ENCODE data around the gene CFAP43.
A peak's percentile ranks its signal among the peaks of the same experiment; 100 is the strongest.
"Not testable (repeated sequence)": the region's sequence is repeated elsewhere in the genome, so short reads cannot be mapped to it uniquely, and the experiment has no call there.

The CFAP43 gene

DNA sequence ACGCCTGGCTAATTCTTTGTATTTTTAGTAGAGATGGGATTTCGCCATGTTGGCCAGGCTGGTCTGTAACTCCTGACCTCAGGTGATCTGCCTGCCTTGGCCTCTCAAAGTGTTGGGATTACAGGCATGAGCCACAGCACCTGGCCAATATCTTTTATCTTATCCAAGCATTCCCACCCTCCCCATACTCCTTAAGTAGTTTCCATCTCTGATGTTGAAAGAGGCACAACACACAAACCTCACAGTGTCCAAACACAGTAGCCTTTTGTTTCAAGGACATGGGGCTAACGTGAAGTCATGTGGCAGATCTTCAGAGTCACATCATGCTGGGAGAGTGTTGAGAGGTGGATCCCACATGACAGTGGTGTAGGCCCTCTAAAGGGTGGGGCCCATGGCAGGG lies 10.8 kb upstream of the CFAP43 start:
- H3K27ac ChIP-seq (ENCODE audit: low read depth, low read length); H3K4me3 ChIP-seq (ENCODE audit: low read depth in 1 of 2, low read length in 2 of 2); H3K4me1 ChIP-seq (ENCODE audit: insufficient read depth, low read length); H3K9me3 ChIP-seq (ENCODE audit: low read length); H3K9ac ChIP-seq (ENCODE audit: low read length); H3K27me3 ChIP-seq (ENCODE audit: control insufficient read depth in 1 of 2, insufficient read depth in 2 of 2, low read length in 2 of 2); H3K36me3 ChIP-seq (ENCODE audit: insufficient read depth, low read length): not testable (repeated sequence)

DNA sequence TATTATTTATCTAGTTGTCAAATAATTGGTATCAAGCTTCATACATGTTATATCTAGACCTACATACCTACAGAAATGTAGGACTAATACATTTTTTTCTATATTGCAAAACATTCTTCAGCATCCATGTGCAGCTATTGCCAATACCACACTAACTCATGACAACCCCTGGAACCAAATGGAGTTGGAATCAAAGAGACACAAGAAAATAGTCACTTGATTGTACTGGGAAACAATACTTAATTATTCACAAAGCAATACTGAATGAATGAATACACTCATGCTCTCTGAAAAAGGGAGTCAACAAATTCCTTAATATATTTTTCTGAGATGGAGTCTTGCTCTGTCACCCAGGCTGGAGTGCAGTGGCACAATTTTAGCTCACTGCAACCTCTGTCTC lies 10.4 kb upstream of the CFAP43 start:
- Histone ChIP-seq H3K9me3 (ENCODE audit: low read length) (no peaks in the 10 kb centered on the region), H3K4me1 (ENCODE audit: insufficient read depth, low read length) (no peaks in the 10 kb centered on the region), H3K9ac (ENCODE audit: low read length) (no peak overlapping the region), H3K27me3 (ENCODE audit: control insufficient read depth in 1 of 2, insufficient read depth in 2 of 2, low read length in 2 of 2) (no peaks in the 10 kb centered on the region), H3K27ac (ENCODE audit: low read depth, low read length) (no peak overlapping the region), H3K36me3 (ENCODE audit: insufficient read depth, low read length) (no peaks in the 10 kb centered on the region), H3K4me3 (ENCODE audit: low read depth in 1 of 2, low read length in 2 of 2) (no peak overlapping the region)

DNA sequence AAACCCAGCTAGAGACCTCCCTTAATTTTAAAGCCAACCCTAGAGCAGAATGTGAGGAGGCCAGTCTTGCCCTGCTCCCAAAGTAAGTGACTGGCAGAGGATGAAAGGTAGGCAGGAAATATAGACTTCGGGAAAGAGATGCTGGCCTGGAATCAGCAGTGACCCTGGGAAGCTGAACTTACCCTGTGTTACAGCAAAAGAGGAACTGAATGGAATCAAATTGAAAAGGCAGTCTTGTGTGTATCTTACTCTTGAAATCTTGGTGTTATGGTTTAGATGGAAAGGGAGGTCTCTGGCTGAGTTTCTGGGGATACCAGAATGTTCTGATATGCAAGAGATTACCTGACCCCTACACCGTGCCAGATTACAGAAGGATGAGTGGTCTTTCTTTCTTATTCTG lies 7.9 kb upstream of the CFAP43 start:
- no peaks in the 10 kb centered on the region for H3K4me1 ChIP-seq (ENCODE audit: insufficient read depth, low read length)

GRCh38 chr10:104235801-104236200 lies 3.6 kb upstream of the CFAP43 start:
- H3K27ac ChIP-seq (ENCODE audit: low read depth, low read length), result no peak overlapping the region
- H3K9me3 ChIP-seq (ENCODE audit: low read length), result no peaks in the 10 kb centered on the region
- H3K9ac ChIP-seq (ENCODE audit: low read length), result no peak overlapping the region
- H3K36me3 ChIP-seq (ENCODE audit: insufficient read depth, low read length), result no peaks in the 10 kb centered on the region
- no peaks in the 10 kb centered on the region for H3K27me3 ChIP-seq (ENCODE audit: control insufficient read depth in 1 of 2, insufficient read depth in 2 of 2, low read length in 2 of 2)
- peaks cover 3% of the 10 kb centered on the region for H3K4me1 ChIP-seq (ENCODE audit: insufficient read depth, low read length)
- H3K4me3 ChIP-seq (ENCODE audit: low read depth in 1 of 2, low read length in 2 of 2), result no peak overlapping the region

More for the DNA sequence above, 7.9 kb upstream of the CFAP43 start:
- Histone ChIP-seq H3K27me3 (ENCODE audit: control insufficient read depth in 1 of 2, insufficient read depth in 2 of 2, low read length in 2 of 2) (no peaks in the 10 kb centered on the region), H3K9me3 (ENCODE audit: low read length) (no peaks in the 10 kb centered on the region), H3K4me3 (ENCODE audit: low read depth in 1 of 2, low read length in 2 of 2) (no peak overlapping the region), H3K27ac (ENCODE audit: low read depth, low read length) (no peak overlapping the region), H3K36me3 (ENCODE audit: insufficient read depth, low read length) (no peaks in the 10 kb centered on the region), H3K9ac (ENCODE audit: low read length) (no peak overlapping the region)

GRCh38 chr10:104234934-104235333 lies 2.8 kb upstream of the CFAP43 start:
- H3K4me1 ChIP-seq (ENCODE audit: insufficient read depth, low read length), result peaks cover 3% of the 10 kb centered on the region
- no peak overlapping the region for H3K4me3 ChIP-seq (ENCODE audit: low read depth in 1 of 2, low read length in 2 of 2)
- no peaks in the 10 kb centered on the region for H3K27me3 ChIP-seq (ENCODE audit: control insufficient read depth in 1 of 2, insufficient read depth in 2 of 2, low read length in 2 of 2)
- no peaks in the 10 kb centered on the region for H3K9me3 ChIP-seq (ENCODE audit: low read length)
- no peak overlapping the region for H3K9ac ChIP-seq (ENCODE audit: low read length)
- no peaks in the 10 kb centered on the region for H3K36me3 ChIP-seq (ENCODE audit: insufficient read depth, low read length)
- no peak overlapping the region for H3K27ac ChIP-seq (ENCODE audit: low read depth, low read length)

- H3K27ac ChIP-seq (ENCODE audit: low read depth, low read length), result no peak overlapping the region
- no peak overlapping the region for H3K9ac ChIP-seq (ENCODE audit: low read length)
- no peak overlapping the region for H3K4me3 ChIP-seq (ENCODE audit: low read depth in 1 of 2, low read length in 2 of 2)
- no peaks in the 10 kb centered on the region for H3K36me3 ChIP-seq (ENCODE audit: insufficient read depth, low read length)
- H3K4me1 ChIP-seq (ENCODE audit: insufficient read depth, low read length), result peaks cover 3% of the 10 kb centered on the region
- H3K27me3 ChIP-seq (ENCODE audit: control insufficient read depth in 1 of 2, insufficient read depth in 2 of 2, low read length in 2 of 2), result no peaks in the 10 kb centered on the region
- no peaks in the 10 kb centered on the region for H3K9me3 ChIP-seq (ENCODE audit: low read length)
These were observed 1.7 kb upstream of the CFAP43 start for GRCh38 chr10:104233817-104234216.

DNA sequence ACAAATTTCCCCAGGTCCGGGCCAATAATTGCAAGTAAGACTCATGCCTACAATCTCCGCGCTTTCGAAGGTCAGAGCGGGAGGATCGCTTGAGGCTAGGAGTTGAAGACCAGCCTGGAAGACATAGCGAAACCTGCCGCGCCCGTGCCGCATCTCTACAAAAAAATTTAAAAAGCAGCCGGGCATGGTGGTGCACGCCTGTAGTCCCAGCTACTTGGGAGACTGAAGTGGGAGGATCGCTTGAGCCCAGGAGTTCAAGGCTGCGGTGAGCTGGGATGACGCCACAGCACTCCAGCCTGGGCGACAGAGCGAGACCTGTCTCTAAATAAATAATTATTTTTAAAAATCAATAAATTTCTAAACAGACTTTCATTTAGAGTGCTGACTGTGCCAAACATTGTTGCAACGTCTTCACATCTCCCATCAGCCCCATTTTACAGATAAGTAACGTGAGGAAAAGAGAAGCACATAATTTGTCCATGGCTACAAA lies 494 bp upstream of the CFAP43 start:
- H3K4me1 ChIP-seq (ENCODE audit: insufficient read depth, low read length), result peaks cover 3% of the 10 kb centered on the region
- H3K27ac ChIP-seq (ENCODE audit: low read depth, low read length), result no peak overlapping the region
- no peak overlapping the region for H3K9ac ChIP-seq (ENCODE audit: low read length)
- peak overlapping the region; percentile 76 to 88 for H3K4me3 ChIP-seq (ENCODE audit: low read depth in 1 of 2, low read length in 2 of 2)
- no peaks in the 10 kb centered on the region for H3K9me3 ChIP-seq (ENCODE audit: low read length)
- no peaks in the 10 kb centered on the region for H3K36me3 ChIP-seq (ENCODE audit: insufficient read depth, low read length)
- H3K27me3 ChIP-seq (ENCODE audit: control insufficient read depth in 1 of 2, insufficient read depth in 2 of 2, low read length in 2 of 2), result no peaks in the 10 kb centered on the region

DNA sequence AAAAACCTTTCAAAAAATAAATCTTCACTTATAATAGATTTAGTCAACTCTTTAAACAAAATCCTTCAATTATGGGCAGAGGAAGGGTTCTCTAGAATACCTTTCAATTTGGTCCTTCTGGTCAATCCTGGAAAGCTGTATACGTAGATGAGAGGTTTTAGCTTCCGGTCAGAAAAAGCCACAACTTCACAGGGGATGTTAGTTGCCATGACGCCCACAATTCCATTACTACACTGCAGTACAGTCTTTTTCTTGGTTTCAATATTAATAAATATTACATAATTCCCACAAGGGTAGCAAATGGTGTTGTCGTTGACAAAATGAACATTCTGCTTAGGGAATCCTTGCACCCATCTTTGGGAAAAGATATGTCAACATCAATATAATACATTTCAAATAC lies 1.7 kb downstream of the CFAP43 start:
- Histone ChIP-seq H3K4me3 (ENCODE audit: low read depth in 1 of 2, low read length in 2 of 2) (no peak overlapping the region), H3K9ac (ENCODE audit: low read length) (no peak overlapping the region), H3K4me1 (ENCODE audit: insufficient read depth, low read length) (peaks cover 3% of the 10 kb centered on the region), H3K27ac (ENCODE audit: low read depth, low read length) (no peak overlapping the region), H3K36me3 (ENCODE audit: insufficient read depth, low read length) (no peaks in the 10 kb centered on the region), H3K9me3 (ENCODE audit: low read length) (no peaks in the 10 kb centered on the region), H3K27me3 (ENCODE audit: control insufficient read depth in 1 of 2, insufficient read depth in 2 of 2, low read length in 2 of 2) (no peaks in the 10 kb centered on the region)

DNA sequence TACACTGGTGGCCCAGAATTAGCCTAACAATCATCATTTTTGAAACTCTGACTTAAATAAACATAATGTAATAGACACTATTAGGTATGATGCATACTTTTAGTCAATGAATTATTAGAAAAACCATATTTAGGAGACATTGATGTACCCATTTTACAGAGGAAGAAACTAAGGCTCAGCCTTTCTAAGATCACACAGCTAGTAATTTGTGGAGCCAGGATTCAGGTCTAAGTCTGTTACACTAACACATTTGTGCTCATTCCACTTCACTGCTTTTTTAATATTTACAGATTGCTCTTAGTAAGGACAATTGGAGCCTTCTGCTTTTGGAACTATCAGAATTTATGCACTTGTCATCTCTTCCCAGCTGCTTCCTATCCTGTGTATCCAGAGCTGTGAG lies 8.9 kb downstream of the CFAP43 start:
- Histone ChIP-seq H3K9ac (ENCODE audit: low read length) (no peak overlapping the region), H3K27ac (ENCODE audit: low read depth, low read length) (no peak overlapping the region), H3K9me3 (ENCODE audit: low read length) (no peaks in the 10 kb centered on the region), H3K27me3 (ENCODE audit: control insufficient read depth in 1 of 2, insufficient read depth in 2 of 2, low read length in 2 of 2) (no peaks in the 10 kb centered on the region), H3K4me3 (ENCODE audit: low read depth in 1 of 2, low read length in 2 of 2) (no peak overlapping the region), H3K36me3 (ENCODE audit: insufficient read depth, low read length) (no peaks in the 10 kb centered on the region), H3K4me1 (ENCODE audit: insufficient read depth, low read length) (no peaks in the 10 kb centered on the region)

DNA sequence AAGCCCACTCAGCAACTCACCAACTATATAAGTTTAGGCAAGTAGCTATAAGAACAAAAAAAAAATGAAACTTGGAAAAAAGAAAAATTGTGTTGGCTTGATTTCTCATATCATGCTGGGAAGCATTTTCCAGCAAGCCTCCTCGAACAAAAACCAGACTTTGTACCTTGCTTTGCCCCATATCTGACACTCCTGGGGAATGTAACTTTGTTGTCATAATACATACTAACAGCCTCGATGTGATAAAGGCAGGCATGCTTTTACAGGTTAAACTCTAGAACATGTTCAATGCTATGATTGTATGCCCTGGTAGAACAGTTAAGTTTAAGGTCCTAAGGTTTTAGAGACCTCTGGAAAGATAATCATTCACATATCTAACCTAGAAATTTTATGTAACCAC lies 11.6 kb downstream of the CFAP43 start:
- Histone ChIP-seq H3K9me3 (ENCODE audit: low read length) (no peaks in the 10 kb centered on the region), H3K27ac (ENCODE audit: low read depth, low read length) (no peak overlapping the region), H3K36me3 (ENCODE audit: insufficient read depth, low read length) (no peaks in the 10 kb centered on the region), H3K4me1 (ENCODE audit: insufficient read depth, low read length) (no peaks in the 10 kb centered on the region), H3K9ac (ENCODE audit: low read length) (no peak overlapping the region), H3K27me3 (ENCODE audit: control insufficient read depth in 1 of 2, insufficient read depth in 2 of 2, low read length in 2 of 2) (no peaks in the 10 kb centered on the region), H3K4me3 (ENCODE audit: low read depth in 1 of 2, low read length in 2 of 2) (no peak overlapping the region)

DNA sequence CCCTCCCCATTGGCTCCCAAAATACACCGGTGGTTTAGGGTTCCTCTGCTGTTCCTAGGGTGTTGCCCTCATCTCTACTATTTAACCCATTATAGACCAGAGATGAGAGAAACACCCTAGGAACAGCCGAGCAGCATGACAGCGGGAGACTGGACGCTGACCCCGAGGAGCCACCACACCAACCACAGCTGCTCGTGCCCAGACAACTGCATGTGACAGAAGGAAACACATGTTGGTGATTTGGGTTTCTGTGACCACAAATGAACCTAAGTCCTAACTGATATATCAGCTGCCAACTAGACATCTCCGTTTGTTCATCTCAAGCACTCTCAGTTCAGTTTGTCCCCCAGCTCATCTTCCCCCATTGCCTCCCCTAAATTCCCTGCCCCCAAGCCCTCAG lies 13.4 kb downstream of the CFAP43 start:
- H3K4me3 ChIP-seq (ENCODE audit: low read depth in 1 of 2, low read length in 2 of 2), result no peak overlapping the region
- no peaks in the 10 kb centered on the region for H3K27me3 ChIP-seq (ENCODE audit: control insufficient read depth in 1 of 2, insufficient read depth in 2 of 2, low read length in 2 of 2)
- no peaks in the 10 kb centered on the region for H3K36me3 ChIP-seq (ENCODE audit: insufficient read depth, low read length)
- H3K4me1 ChIP-seq (ENCODE audit: insufficient read depth, low read length), result no peaks in the 10 kb centered on the region
- H3K9ac ChIP-seq (ENCODE audit: low read length), result no peak overlapping the region
- H3K9me3 ChIP-seq (ENCODE audit: low read length), result no peaks in the 10 kb centered on the region
- H3K27ac ChIP-seq (ENCODE audit: low read depth, low read length), result no peak overlapping the region

DNA sequence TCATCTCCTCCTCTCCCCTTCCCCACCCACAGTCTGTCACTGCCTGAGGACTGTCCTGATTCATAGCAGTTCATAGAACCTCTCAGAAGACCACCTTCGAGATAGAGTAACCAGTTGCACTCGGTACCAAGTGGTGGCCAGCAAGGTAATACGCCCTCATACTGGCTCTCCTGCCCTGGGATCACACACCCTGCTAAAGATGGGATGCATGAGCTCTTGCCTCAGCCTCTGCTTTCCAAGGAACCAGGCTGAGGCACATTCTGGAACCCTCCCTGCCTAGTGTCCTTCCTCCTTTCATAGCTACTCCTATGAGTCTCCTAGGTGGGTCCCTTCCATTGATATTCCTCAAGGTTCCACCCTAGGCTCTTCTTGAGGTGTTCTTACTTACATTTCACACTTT lies 15.5 kb downstream of the CFAP43 start:
- no peaks in the 10 kb centered on the region for H3K36me3 ChIP-seq (ENCODE audit: insufficient read depth, low read length)
- H3K27ac ChIP-seq (ENCODE audit: low read depth, low read length), result no peak overlapping the region
- H3K27me3 ChIP-seq (ENCODE audit: control insufficient read depth in 1 of 2, insufficient read depth in 2 of 2, low read length in 2 of 2), result no peaks in the 10 kb centered on the region
- no peak overlapping the region for H3K9ac ChIP-seq (ENCODE audit: low read length)
- H3K4me1 ChIP-seq (ENCODE audit: insufficient read depth, low read length), result no peaks in the 10 kb centered on the region
- no peaks in the 10 kb centered on the region for H3K9me3 ChIP-seq (ENCODE audit: low read length)
- H3K4me3 ChIP-seq (ENCODE audit: low read depth in 1 of 2, low read length in 2 of 2), result no peak overlapping the region
